ENCODE results near the gene LSM3. TPM values are rescaled to one million over a fixed set of nuclear protein-coding genes. Genes with fewer than 3 reads are reported as not detected.

Gene LSM3
- total and polyA plus RNA-seq, 11 donors: 11.6 to 15.9 (median 13.7) TPM

DNA sequence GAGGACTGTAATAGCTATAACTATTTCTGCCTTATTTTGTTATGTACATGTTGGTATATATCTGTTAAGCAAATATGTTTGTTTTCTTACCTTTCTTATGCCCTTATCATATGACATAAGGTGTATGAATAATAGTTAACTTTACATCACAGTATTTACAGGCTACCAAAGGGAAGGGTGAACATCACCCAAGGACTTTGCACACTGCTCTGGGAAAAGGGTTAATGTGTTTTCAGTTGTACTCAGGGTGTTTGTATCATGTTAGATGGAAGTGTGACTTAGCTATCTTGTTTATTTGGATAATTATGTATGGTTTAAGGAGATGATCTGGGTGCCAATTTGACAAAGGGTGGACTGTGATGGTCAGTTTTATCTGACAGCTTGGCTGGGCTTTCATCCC lies 60.3 kb downstream of the LSM3 start:
- Histone ChIP-seq H3K36me3 (no peaks in the 10 kb centered on the region), H3K27ac (no peak overlapping the region), H3K9me3 (peaks cover 0 to 3% (median 0%) of the 10 kb centered on the region in 12 donors), H3K4me1 (peaks cover 0 to 33% (median 18%) of the 10 kb centered on the region in 12 donors), H3K4me3 (no peak overlapping the region), H3K27me3 (peaks cover 0 to 3% (median 0%) of the 10 kb centered on the region in 9 donors)
- no peak for TF ChIP-seq POLR2A (IDR thresholded peaks at IDR 0.05)
- TF ChIP-seq, protein P1, sequence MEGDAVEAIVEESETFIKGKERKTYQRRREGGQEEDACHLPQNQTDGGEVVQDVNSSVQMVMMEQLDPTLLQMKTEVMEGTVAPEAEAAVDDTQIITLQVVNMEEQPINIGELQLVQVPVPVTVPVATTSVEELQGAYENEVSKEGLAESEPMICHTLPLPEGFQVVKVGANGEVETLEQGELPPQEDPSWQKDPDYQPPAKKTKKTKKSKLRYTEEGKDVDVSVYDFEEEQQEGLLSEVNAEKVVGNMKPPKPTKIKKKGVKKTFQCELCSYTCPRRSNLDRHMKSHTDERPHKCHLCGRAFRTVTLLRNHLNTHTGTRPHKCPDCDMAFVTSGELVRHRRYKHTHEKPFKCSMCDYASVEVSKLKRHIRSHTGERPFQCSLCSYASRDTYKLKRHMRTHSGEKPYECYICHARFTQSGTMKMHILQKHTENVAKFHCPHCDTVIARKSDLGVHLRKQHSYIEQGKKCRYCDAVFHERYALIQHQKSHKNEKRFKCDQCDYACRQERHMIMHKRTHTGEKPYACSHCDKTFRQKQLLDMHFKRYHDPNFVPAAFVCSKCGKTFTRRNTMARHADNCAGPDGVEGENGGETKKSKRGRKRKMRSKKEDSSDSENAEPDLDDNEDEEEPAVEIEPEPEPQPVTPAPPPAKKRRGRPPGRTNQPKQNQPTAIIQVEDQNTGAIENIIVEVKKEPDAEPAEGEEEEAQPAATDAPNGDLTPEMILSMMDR (IDR thresholded peaks at IDR 0.05): no peak
- ATAC-seq (no peak), DNase-seq (no peak)
- intact Hi-C loops (cut with DNase I): loop anchor here in 1 of 10 donors (10.0 kb wide), 1 partner anchor 136 kb away; no protein-coding TSS in a partner anchor

DNA sequence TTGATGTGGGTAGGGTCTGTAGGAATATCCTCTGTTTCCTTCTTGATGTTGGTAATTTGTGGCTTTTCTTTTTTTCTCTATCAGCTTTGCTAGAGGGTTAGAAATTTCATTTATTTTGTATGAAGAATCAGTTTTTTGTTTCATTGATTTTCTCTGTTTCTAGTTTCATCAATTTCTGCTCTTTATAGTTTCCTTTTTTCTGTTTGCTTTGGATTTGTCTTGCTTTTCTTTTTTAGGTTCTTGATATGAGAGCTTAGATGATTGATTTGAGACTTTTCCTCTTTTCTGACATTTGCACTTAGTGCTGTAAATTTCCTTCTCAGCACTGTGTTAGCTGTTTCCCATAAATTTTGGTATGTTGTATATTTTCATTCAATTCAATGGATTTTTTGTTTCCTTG lies 61.3 kb downstream of the LSM3 start:
- ATAC-seq (no peak), DNase-seq (no peak)
- Histone ChIP-seq H3K36me3 (no peaks in the 10 kb centered on the region), H3K9me3 (no peaks in the 10 kb centered on the region), H3K4me1 (peaks cover 0 to 26% (median 15%) of the 10 kb centered on the region in 12 donors), H3K27ac (no peak overlapping the region), H3K4me3 (no peak overlapping the region), H3K27me3 (peaks cover 0 to 11% (median 0%) of the 10 kb centered on the region in 9 donors)
- intact Hi-C loops (cut with DNase I): loop anchor here in 1 of 10 donors (10.0 kb wide), 1 partner anchor 135 kb away; no protein-coding TSS in a partner anchor
- TF ChIP-seq, protein P1 (IDR thresholded peaks at IDR 0.05): no peak
- no peak for TF ChIP-seq POLR2A (IDR thresholded peaks at IDR 0.05)

DNA sequence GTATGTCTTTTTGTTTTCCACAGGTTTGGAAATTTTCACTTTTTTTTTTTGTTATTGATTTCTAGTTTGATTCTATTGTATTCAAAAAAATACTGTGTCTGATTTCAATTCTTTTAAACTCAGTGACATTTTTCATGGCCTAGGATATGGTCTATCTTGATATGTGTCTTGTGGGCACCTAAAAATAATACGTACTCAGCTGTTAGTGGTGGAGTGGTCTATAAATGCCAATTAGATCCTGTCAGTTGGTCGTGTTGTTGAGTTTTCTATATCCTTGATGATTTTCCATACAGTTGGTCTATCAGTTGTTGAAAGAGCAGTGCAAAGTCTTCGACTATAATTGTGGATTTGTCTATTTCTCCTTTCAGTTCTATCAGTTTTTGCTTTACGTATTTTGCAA lies 61.7 kb downstream of the LSM3 start:
- no peaks in the 10 kb centered on the region for H3K36me3 ChIP-seq
- ATAC-seq: no peak
- no peak overlapping the region for H3K27ac ChIP-seq
- intact Hi-C loops (cut with DNase I): no loop called here
- H3K4me1 ChIP-seq: peaks cover 0 to 22% (median 12%) of the 10 kb centered on the region in 12 donors
- no peak for DNase-seq
- no peak overlapping the region for H3K4me3 ChIP-seq
- TF ChIP-seq POLR2A (IDR thresholded peaks at IDR 0.05): no peak
- TF ChIP-seq, protein P1 (IDR thresholded peaks at IDR 0.05): no peak
- H3K9me3 ChIP-seq: no peaks in the 10 kb centered on the region
- H3K27me3 ChIP-seq: peaks cover 0 to 11% (median 0%) of the 10 kb centered on the region in 9 donors
- 79 to 84% (median 81%) methylated on average over 4 of the region's 4 CpGs for WGBS, 4 donors

DNA sequence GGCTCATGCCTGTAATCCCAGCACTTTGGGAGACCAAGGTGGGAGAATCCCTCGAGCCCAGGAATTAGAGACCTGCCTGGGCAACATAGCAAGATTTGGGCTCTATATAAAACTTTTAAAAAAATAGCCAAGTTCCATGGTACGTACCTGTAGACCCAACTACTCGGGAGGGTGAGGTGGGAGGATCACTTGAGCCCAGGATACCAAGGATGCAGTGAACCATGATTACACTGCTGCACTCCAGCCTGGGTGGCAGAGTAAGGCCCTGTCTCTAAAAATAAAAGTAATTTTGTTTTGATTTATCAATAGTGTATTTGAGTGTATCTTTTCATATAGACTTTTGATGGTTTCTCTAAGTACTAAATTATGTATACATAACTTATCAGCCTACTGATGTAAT lies 63.1 kb downstream of the LSM3 start:
- Histone ChIP-seq H3K36me3 (no peaks in the 10 kb centered on the region), H3K27me3 (peaks cover 0 to 19% (median 0%) of the 10 kb centered on the region in 9 donors), H3K4me3 (no peak overlapping the region), H3K27ac (no peak overlapping the region), H3K4me1 (peaks cover 0 to 10% (median 3%) of the 10 kb centered on the region in 12 donors), H3K9me3 (no peaks in the 10 kb centered on the region)
- DNase-seq: no peak
- ATAC-seq: no peak
- intact Hi-C loops (cut with DNase I): no loop called here
- TF ChIP-seq POLR2A (IDR thresholded peaks at IDR 0.05): no peak
- TF ChIP-seq, protein P1 (IDR thresholded peaks at IDR 0.05): no peak
- WGBS, 4 donors: 90 to 94% (median 93%) methylated on average over 3 of the region's 3 CpGs

Measured in heart left ventricle (tissue), 16 donors.